ENCODE results near the gene AVEN. TPM values are rescaled to one million over a fixed set of nuclear protein-coding genes. Genes with fewer than 3 reads are reported as not detected.

AVEN gene
- total and polyA plus RNA-seq, 4 donors = 8.1 to 21.8 (median 17.1) TPM

- no peak for DNase-seq (ENCODE audit: low read depth in 4 of 6, low spot score in 6 of 6)
- Histone ChIP-seq H3K36me3 (ENCODE audit: control insufficient read depth, insufficient read depth, low read length) (no peaks in the 10 kb centered on the region), H3K27ac (ENCODE audit: low read depth, low read length) (no peak overlapping the region), H3K4me3 (ENCODE audit: low read depth, low read length) (no peak overlapping the region), H3K27me3 (ENCODE audit: control insufficient read depth, insufficient read depth, low read length) (no peaks in the 10 kb centered on the region), H3K4me1 (ENCODE audit: control insufficient read depth, insufficient read depth, low read length) (no peaks in the 10 kb centered on the region), H3K9me3 (ENCODE audit: control insufficient read depth, insufficient read depth, low read length) (no peaks in the 10 kb centered on the region)
- 91% methylated on average over 1 of the region's 1 CpG for WGBS (ENCODE audit: insufficient coverage)
These were observed 92.9 kb downstream of the AVEN start for GRCh38 chr15:33946152-33946551.

- Histone ChIP-seq H3K9me3 (ENCODE audit: control insufficient read depth, insufficient read depth, low read length) (no peaks in the 10 kb centered on the region), H3K4me3 (ENCODE audit: low read depth, low read length) (no peak overlapping the region), H3K36me3 (ENCODE audit: control insufficient read depth, insufficient read depth, low read length) (no peaks in the 10 kb centered on the region), H3K27ac (ENCODE audit: low read depth, low read length) (no peak overlapping the region), H3K27me3 (ENCODE audit: control insufficient read depth, insufficient read depth, low read length) (no peaks in the 10 kb centered on the region), H3K4me1 (ENCODE audit: control insufficient read depth, insufficient read depth, low read length) (no peaks in the 10 kb centered on the region)
- no CpG with 5 or more reads among the region's 4 CpGs for WGBS (ENCODE audit: insufficient coverage)
- no peak for DNase-seq (ENCODE audit: low read depth in 4 of 6, low spot score in 6 of 6)
These were observed 97.5 kb downstream of the AVEN start for GRCh38 chr15:33941279-33942063.

GRCh38 chr15:33934921-33935320, 104.1 kb downstream of the AVEN start:
- Histone ChIP-seq H3K27ac (ENCODE audit: low read depth, low read length) (no peak overlapping the region), H3K27me3 (ENCODE audit: control insufficient read depth, insufficient read depth, low read length) (no peaks in the 10 kb centered on the region), H3K9me3 (ENCODE audit: control insufficient read depth, insufficient read depth, low read length) (no peaks in the 10 kb centered on the region), H3K4me1 (ENCODE audit: control insufficient read depth, insufficient read depth, low read length) (no peaks in the 10 kb centered on the region), H3K4me3 (ENCODE audit: low read depth, low read length) (no peak overlapping the region), H3K36me3 (ENCODE audit: control insufficient read depth, insufficient read depth, low read length) (no peaks in the 10 kb centered on the region)
- WGBS (ENCODE audit: insufficient coverage) = 80% methylated on average over 1 of the region's 5 CpGs
- no peak for DNase-seq (ENCODE audit: low read depth in 4 of 6, low spot score in 6 of 6)

GRCh38 chr15:33934396-33934795, 104.6 kb downstream of the AVEN start:
- Histone ChIP-seq H3K9me3 (ENCODE audit: control insufficient read depth, insufficient read depth, low read length) (no peaks in the 10 kb centered on the region), H3K36me3 (ENCODE audit: control insufficient read depth, insufficient read depth, low read length) (no peaks in the 10 kb centered on the region), H3K27me3 (ENCODE audit: control insufficient read depth, insufficient read depth, low read length) (no peaks in the 10 kb centered on the region), H3K4me3 (ENCODE audit: low read depth, low read length) (no peak overlapping the region), H3K4me1 (ENCODE audit: control insufficient read depth, insufficient read depth, low read length) (no peaks in the 10 kb centered on the region), H3K27ac (ENCODE audit: low read depth, low read length) (no peak overlapping the region)
- WGBS (ENCODE audit: insufficient coverage) = no CpG with 5 or more reads among the region's 3 CpGs
- DNase-seq (ENCODE audit: low read depth in 4 of 6, low spot score in 6 of 6) = no peak

- Histone ChIP-seq H3K27ac (ENCODE audit: low read depth, low read length) (no peak overlapping the region), H3K4me3 (ENCODE audit: low read depth, low read length) (no peak overlapping the region), H3K36me3 (ENCODE audit: control insufficient read depth, insufficient read depth, low read length) (no peaks in the 10 kb centered on the region), H3K4me1 (ENCODE audit: control insufficient read depth, insufficient read depth, low read length) (no peaks in the 10 kb centered on the region), H3K9me3 (ENCODE audit: control insufficient read depth, insufficient read depth, low read length) (no peaks in the 10 kb centered on the region), H3K27me3 (ENCODE audit: control insufficient read depth, insufficient read depth, low read length) (no peaks in the 10 kb centered on the region)
- no CpG with 5 or more reads among the region's 2 CpGs for WGBS (ENCODE audit: insufficient coverage)
- DNase-seq (ENCODE audit: low read depth in 4 of 6, low spot score in 6 of 6) = no peak
These were observed 106.3 kb downstream of the AVEN start for GRCh38 chr15:33932734-33933133.

GRCh38 chr15:33926260-33926659, 112.7 kb downstream of the AVEN start:
- no peak overlapping the region for H3K27ac ChIP-seq (ENCODE audit: low read depth, low read length)
- no peaks in the 10 kb centered on the region for H3K36me3 ChIP-seq (ENCODE audit: control insufficient read depth, insufficient read depth, low read length)
- no peaks in the 10 kb centered on the region for H3K4me1 ChIP-seq (ENCODE audit: control insufficient read depth, insufficient read depth, low read length)
- no peak overlapping the region for H3K4me3 ChIP-seq (ENCODE audit: low read depth, low read length)
- no peak for DNase-seq (ENCODE audit: low read depth in 4 of 6, low spot score in 6 of 6)
- H3K9me3 ChIP-seq (ENCODE audit: control insufficient read depth, insufficient read depth, low read length) = no peaks in the 10 kb centered on the region
- 60% methylated on average over 1 of the region's 4 CpGs for WGBS (ENCODE audit: insufficient coverage)
- no peaks in the 10 kb centered on the region for H3K27me3 ChIP-seq (ENCODE audit: control insufficient read depth, insufficient read depth, low read length)

- DNase-seq (ENCODE audit: low read depth in 4 of 6, low spot score in 6 of 6) = no peak
These were observed 115.6 kb downstream of the AVEN start for GRCh38 chr15:33923446-33923845.

GRCh38 chr15:33915571-33916407, 123.2 kb downstream of the AVEN start:
- Histone ChIP-seq H3K9me3 (ENCODE audit: control insufficient read depth, insufficient read depth, low read length) (no peaks in the 10 kb centered on the region), H3K4me3 (ENCODE audit: low read depth, low read length) (no peak overlapping the region), H3K4me1 (ENCODE audit: control insufficient read depth, insufficient read depth, low read length) (no peaks in the 10 kb centered on the region), H3K27ac (ENCODE audit: low read depth, low read length) (no peak overlapping the region), H3K36me3 (ENCODE audit: control insufficient read depth, insufficient read depth, low read length) (no peaks in the 10 kb centered on the region), H3K27me3 (ENCODE audit: control insufficient read depth, insufficient read depth, low read length) (no peaks in the 10 kb centered on the region)
- no peak for DNase-seq (ENCODE audit: low read depth in 4 of 6, low spot score in 6 of 6)
- WGBS (ENCODE audit: insufficient coverage) = 67% methylated on average over 9 of the region's 11 CpGs

More at GRCh38 chr15:33923446-33923845, 115.6 kb downstream of the AVEN start:
- WGBS (ENCODE audit: insufficient coverage) = no CpG with 5 or more reads among the region's 1 CpG
- Histone ChIP-seq H3K9me3 (ENCODE audit: control insufficient read depth, insufficient read depth, low read length) (no peaks in the 10 kb centered on the region), H3K27me3 (ENCODE audit: control insufficient read depth, insufficient read depth, low read length) (no peaks in the 10 kb centered on the region), H3K27ac (ENCODE audit: low read depth, low read length) (no peak overlapping the region), H3K36me3 (ENCODE audit: control insufficient read depth, insufficient read depth, low read length) (no peaks in the 10 kb centered on the region), H3K4me1 (ENCODE audit: control insufficient read depth, insufficient read depth, low read length) (no peaks in the 10 kb centered on the region), H3K4me3 (ENCODE audit: low read depth, low read length) (no peak overlapping the region)

- DNase-seq (ENCODE audit: low read depth in 4 of 6, low spot score in 6 of 6) = peak in 1 of 6 donors; percentile 67
- Histone ChIP-seq H3K27me3 (ENCODE audit: control insufficient read depth, insufficient read depth, low read length) (no peaks in the 10 kb centered on the region), H3K4me1 (ENCODE audit: control insufficient read depth, insufficient read depth, low read length) (no peaks in the 10 kb centered on the region), H3K36me3 (ENCODE audit: control insufficient read depth, insufficient read depth, low read length) (no peaks in the 10 kb centered on the region), H3K4me3 (ENCODE audit: low read depth, low read length) (no peak overlapping the region), H3K9me3 (ENCODE audit: control insufficient read depth, insufficient read depth, low read length) (no peaks in the 10 kb centered on the region), H3K27ac (ENCODE audit: low read depth, low read length) (no peak overlapping the region)
- WGBS (ENCODE audit: insufficient coverage) = no CpG with 5 or more reads among the region's 1 CpG
These were observed 125.5 kb downstream of the AVEN start for GRCh38 chr15:33913459-33913858.

- Histone ChIP-seq H3K27me3 (ENCODE audit: control insufficient read depth, insufficient read depth, low read length) (no peaks in the 10 kb centered on the region), H3K4me1 (ENCODE audit: control insufficient read depth, insufficient read depth, low read length) (no peaks in the 10 kb centered on the region), H3K9me3 (ENCODE audit: control insufficient read depth, insufficient read depth, low read length) (no peaks in the 10 kb centered on the region), H3K36me3 (ENCODE audit: control insufficient read depth, insufficient read depth, low read length) (no peaks in the 10 kb centered on the region), H3K4me3 (ENCODE audit: low read depth, low read length) (no peak overlapping the region), H3K27ac (ENCODE audit: low read depth, low read length) (no peak overlapping the region)
- no peak for DNase-seq (ENCODE audit: low read depth in 4 of 6, low spot score in 6 of 6)
These were observed 126.7 kb downstream of the AVEN start for GRCh38 chr15:33912326-33912725.
